A549 treated with dexamethasone at 1 μM for 4 hours (cell line): ENCODE results near the gene OLFML2B. TPM values are rescaled to one million over a fixed set of nuclear protein-coding genes. Genes with fewer than 3 reads are reported as not detected.

ENCODE experiments used
- total RNA-seq: library from RNA; stranded (reverse); fragments of 200-300 nt; extraction: Qiagen RNA extraction; gene quantifications from 5 replicates; pipeline ENCODE4 v1.2.3, GENCODE V29; 2022

Gene OLFML2B
- 0.33 to 0.68 TPM (median 0.51 TPM) in 5 replicates for total RNA-seq

DNA sequence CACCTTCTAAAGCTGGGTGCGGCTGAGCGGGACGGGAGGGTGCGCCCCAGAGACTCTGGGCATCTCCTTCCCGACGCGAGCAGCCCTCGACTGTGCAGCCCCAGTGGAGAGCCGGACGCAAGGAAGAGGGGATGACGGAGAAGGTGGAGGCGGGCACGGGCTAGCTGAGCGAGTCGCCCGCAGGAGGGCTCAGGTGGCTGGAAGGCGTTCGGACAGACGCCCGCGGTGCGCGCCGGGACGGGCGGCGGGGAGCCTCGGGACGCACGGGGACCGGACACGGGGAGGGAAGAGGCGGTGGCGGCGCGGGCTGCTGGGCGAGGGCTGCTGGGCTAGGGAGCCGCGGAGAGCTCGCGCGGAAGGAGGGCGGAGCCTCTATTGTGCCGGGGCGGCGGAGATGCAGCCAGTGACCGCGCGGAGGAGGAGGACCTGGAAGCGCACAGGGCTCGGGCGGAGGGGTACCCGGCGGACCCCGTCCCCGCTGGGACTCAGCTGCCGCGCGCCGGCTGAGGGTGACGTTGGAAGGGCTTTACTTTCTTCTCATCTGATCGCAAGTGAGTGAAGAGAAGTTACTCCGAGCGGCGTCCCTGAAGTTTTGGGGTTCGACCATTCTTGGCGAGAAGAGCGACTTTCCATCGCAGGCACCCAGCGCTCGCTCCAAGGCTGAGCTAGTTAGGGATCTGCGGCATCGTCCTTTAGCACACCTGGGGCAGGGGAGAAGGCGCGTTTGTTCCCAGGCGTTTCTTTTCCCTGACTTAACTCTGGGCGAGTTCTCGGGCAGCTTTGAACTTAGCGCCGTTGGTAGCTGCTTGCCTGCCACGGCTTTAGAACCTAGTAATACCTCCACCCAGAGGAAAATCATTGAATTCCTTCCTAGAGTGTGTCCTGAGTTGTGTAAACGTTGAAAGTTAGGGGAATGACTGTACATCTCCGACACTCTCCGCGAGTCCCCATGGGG lies at the start of gene OLFML2B:
OLFML2B (minus strand) TSS at position 323 of the 955 bp plus-strand sequence. CDS start 439 bp downstream, outside the sequence.

GRCh38 chr1:162069334-162070093 lies 45.8 kb upstream of the OLFML2B start, which contains the start of gene NOS1AP:
Gene NOS1AP, plus strand, starts transcription at chr1:162069691. Its CDS starts 487 bp downstream, at chr1:162070178.

Other genes starting within 250 kb of the OLFML2B start
- 0.14 to 0.40 TPM (median 0.27 TPM) in 5 replicates for gene NOS1AP, start 45.8 kb upstream of the OLFML2B start, total RNA-seq